ENCODE measurements around the gene JARID2. TPM values are rescaled to one million over a fixed set of nuclear protein-coding genes. Genes with fewer than 3 reads are reported as not detected.

The JARID2 gene
- total and polyA plus RNA-seq, 3 donors from 2014 or later: 36.1 to 60.8 (median 53.7) TPM

- DNase-seq: no peak
- Histone ChIP-seq H3K4me1 (no peaks in the 10 kb centered on the region), H3K9me3 (no peaks in the 10 kb centered on the region), H3K36me3 (ENCODE audit: low read depth, missing control alignments) (no peaks in the 10 kb centered on the region), H3K27me3 (no peaks in the 10 kb centered on the region), H3K4me3 (no peak overlapping the region), H3K27ac (no peak overlapping the region)
- TF ChIP-seq POLR2A (IDR thresholded peaks at IDR 0.05) (no peak), CTCF (IDR thresholded peaks at IDR 0.05) (no peak)
- WGBS, 2 donors: 90 to 100% methylated on average over 1 of the region's 1 CpG
- intact Hi-C loops (cut with DNase I; ENCODE audit: low total_unique reads): no loop called here
These were observed 132.4 kb downstream of the JARID2 start for GRCh38 chr6:15378272-15378671.

- intact Hi-C loops (cut with DNase I; ENCODE audit: low total_unique reads): no loop called here
- no peaks in the 10 kb centered on the region for H3K27me3 ChIP-seq
These were observed 133.0 kb downstream of the JARID2 start for GRCh38 chr6:15378866-15379265.

GRCh38 chr6:15380351-15380750 is 134.5 kb downstream of the JARID2 start:
- Histone ChIP-seq H3K4me1 (no peaks in the 10 kb centered on the region), H3K36me3 (ENCODE audit: low read depth, missing control alignments) (no peaks in the 10 kb centered on the region), H3K27me3 (no peaks in the 10 kb centered on the region), H3K27ac (no peak overlapping the region), H3K9me3 (no peaks in the 10 kb centered on the region), H3K4me3 (no peak overlapping the region)
- WGBS, 2 donors: 70 to 79% methylated on average over 4 of the region's 4 CpGs
- no peak for TF ChIP-seq CTCF (IDR thresholded peaks at IDR 0.05)
- no peak for DNase-seq
- intact Hi-C loops (cut with DNase I; ENCODE audit: low total_unique reads): no loop called here

More at GRCh38 chr6:15378866-15379265, 133.0 kb downstream of the JARID2 start:
- no peaks in the 10 kb centered on the region for H3K9me3 ChIP-seq
- DNase-seq: no peak
- H3K27ac ChIP-seq: no peak overlapping the region
- H3K4me1 ChIP-seq: no peaks in the 10 kb centered on the region
- WGBS, 2 donors: 83 to 84% methylated on average over 4 of the region's 4 CpGs
- no peaks in the 10 kb centered on the region for H3K36me3 ChIP-seq (ENCODE audit: low read depth, missing control alignments)
- TF ChIP-seq POLR2A (IDR thresholded peaks at IDR 0.05) (no peak), CTCF (IDR thresholded peaks at IDR 0.05) (no peak)
- H3K4me3 ChIP-seq: no peak overlapping the region

- no peak overlapping the region for H3K4me3 ChIP-seq
- H3K4me1 ChIP-seq: no peaks in the 10 kb centered on the region
- TF ChIP-seq CTCF (IDR thresholded peaks at IDR 0.05) (no peak), POLR2A (IDR thresholded peaks at IDR 0.05) (no peak)
- H3K9me3 ChIP-seq: no peaks in the 10 kb centered on the region
- no peaks in the 10 kb centered on the region for H3K27me3 ChIP-seq
- no peak for DNase-seq
- 80 to 84% methylated on average over 7 of the region's 7 CpGs for WGBS, 2 donors
- H3K27ac ChIP-seq: no peak overlapping the region
- intact Hi-C loops (cut with DNase I; ENCODE audit: low total_unique reads): no loop called here
- no peaks in the 10 kb centered on the region for H3K36me3 ChIP-seq (ENCODE audit: low read depth, missing control alignments)
These were observed 136.2 kb downstream of the JARID2 start for GRCh38 chr6:15382089-15382488.

GRCh38 chr6:15382712-15383111 is 136.8 kb downstream of the JARID2 start:
- Histone ChIP-seq H3K4me3 (no peak overlapping the region), H3K4me1 (no peaks in the 10 kb centered on the region), H3K27ac (no peak overlapping the region), H3K27me3 (no peaks in the 10 kb centered on the region), H3K36me3 (ENCODE audit: low read depth, missing control alignments) (no peaks in the 10 kb centered on the region), H3K9me3 (no peaks in the 10 kb centered on the region)
- TF ChIP-seq POLR2A (IDR thresholded peaks at IDR 0.05) (no peak), CTCF (IDR thresholded peaks at IDR 0.05) (no peak)
- DNase-seq: no peak
- WGBS, 2 donors: 93 to 95% methylated on average over 8 of the region's 8 CpGs
- intact Hi-C loops (cut with DNase I; ENCODE audit: low total_unique reads): no loop called here

Data from testis (tissue), 3 donors.